WI38 (cell line): ENCODE measurements around the gene LRRC43.

ENCODE experiments used
- H3K4me3 ChIP-seq: 2 replicates; pipeline ENCODE4 v1.5.1; 2011; ENCODE audit warnings: low read depth, mild to moderate bottlenecking, control low read depth, low read length
- CTCF ChIP-seq: IDR thresholded peaks from 2 replicates; pipeline ENCODE4 v1.5.1; 2012; ENCODE audit warnings: low read depth, mild to moderate bottlenecking, control low read depth, low read length

The LRRC43 gene

GRCh38 chr12:122158700-122159285 is 24.1 kb upstream of the LRRC43 start:
- no peak overlapping the region for H3K4me3 ChIP-seq
- no peak for TF ChIP-seq CTCF

DNA sequence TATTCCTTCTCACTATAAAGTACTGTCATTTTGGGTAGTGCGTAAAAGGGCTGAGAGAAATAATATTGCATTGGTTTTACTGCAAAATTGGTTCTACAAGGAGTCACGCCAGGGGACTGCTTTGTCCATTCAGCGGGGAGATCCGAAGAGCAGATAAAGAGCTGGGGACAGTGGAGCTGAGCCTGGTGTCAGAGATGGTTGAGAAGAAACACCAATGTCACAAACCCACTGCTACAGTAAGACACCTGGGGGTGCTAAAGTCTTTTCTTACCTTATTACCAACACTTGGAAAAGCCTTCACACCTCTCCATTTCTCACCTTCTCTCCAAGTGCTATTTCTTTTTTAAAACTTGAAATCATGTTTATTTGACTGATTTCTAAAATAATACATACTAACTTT is 23.0 kb upstream of the LRRC43 start:
- H3K4me3 ChIP-seq = no peak overlapping the region
- TF ChIP-seq CTCF = no peak

DNA sequence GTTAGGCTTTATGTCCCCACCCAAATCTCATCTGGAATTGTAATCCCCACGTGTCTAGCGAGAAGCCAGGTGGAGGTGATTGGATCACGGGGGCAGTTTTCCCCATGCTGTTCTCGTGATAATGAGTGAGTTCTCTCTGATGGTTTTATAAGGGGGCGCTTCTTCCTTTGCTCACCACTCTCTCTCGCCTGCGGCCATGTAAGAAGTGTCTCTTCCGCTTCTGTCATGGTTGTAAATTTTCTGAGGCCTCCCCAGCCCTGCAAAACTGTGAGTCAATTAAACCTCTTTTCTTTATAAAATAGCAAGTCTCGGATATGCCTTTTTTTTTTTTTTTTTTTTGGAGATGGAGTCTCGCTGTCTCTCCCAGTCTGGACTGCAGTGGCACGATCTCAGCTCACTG is 22.2 kb upstream of the LRRC43 start:
- no peak overlapping the region for H3K4me3 ChIP-seq
- no peak for TF ChIP-seq CTCF

DNA sequence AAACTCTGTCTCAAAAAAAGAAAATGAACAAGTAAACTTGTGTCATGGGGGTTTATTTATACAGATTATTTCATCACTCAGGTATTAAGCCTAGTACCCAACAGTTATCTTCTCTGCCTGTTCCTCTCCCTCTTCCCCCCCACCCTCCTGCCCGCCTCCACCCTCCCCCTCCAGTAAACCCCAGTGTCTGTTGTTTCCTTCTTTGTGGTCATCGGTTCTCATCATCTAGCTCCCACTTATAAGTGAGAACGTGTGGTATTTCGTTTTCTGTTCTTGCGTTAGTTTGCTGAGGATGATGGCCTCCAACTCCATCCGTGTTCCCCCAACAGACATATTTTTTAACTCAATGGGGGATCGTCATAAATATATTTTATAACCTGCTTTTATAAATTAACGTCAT is 21.2 kb upstream of the LRRC43 start:
- H3K4me3 ChIP-seq = no peak overlapping the region
- TF ChIP-seq CTCF = no peak

DNA sequence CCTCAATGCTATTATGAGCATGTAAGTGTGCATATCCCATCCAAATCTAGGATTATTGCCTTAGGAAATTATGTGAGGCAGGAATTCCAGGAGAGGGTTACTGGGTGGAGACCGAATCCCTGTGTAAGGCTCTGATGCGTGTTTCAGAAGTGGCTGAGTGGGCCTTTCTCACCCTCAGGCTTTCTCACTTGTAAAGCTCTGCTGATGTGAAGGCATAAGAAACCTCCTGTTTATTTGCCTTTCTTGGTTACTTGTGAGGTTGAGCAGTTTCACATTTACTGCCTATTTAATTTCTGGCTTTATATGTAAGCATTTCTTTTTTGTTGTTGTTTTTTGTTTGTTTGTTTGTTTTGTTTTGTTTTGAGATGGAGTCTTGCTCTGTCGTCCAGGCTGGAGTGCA is 19.9 kb upstream of the LRRC43 start:
- no peak for TF ChIP-seq CTCF
- H3K4me3 ChIP-seq = no peak overlapping the region

- H3K4me3 ChIP-seq = no peak overlapping the region
- no peak for TF ChIP-seq CTCF
These were observed 16.2 kb upstream of the LRRC43 start for GRCh38 chr12:122166422-122167349.

- H3K4me3 ChIP-seq = no peak overlapping the region
- TF ChIP-seq CTCF = no peak
These were observed 15.5 kb upstream of the LRRC43 start for GRCh38 chr12:122167356-122167925.
